ENCODE measurements around the gene CD276. TPM values are rescaled to one million over a fixed set of nuclear protein-coding genes. Genes with fewer than 3 reads are reported as not detected.

The CD276 gene
- polyA plus RNA-seq, 4 donors: 152 to 191 (median 176) TPM

- DNase-seq (ENCODE audit: low read depth in 4 of 4, low spot score in 2 of 4): no peak
Measured at GRCh38 chr15:73760330-73761329, 76.4 kb downstream of the CD276 start.

GRCh38 chr15:73763931-73764330 is 79.7 kb downstream of the CD276 start:
- DNase-seq (ENCODE audit: low read depth in 4 of 4, low spot score in 2 of 4): no peak

Other genes with a start within 250 kb of the CD276 start
- under 1 TPM in 1 of 4 donors, not detected in 3; 0.18 TPM for gene REC114, start 241.2 kb upstream of the CD276 start, polyA plus RNA-seq (ENCODE audit: insufficient read length in 4 of 4)
- gene NPTN, start 51.0 kb upstream of the CD276 start, polyA plus RNA-seq (ENCODE audit: insufficient read length in 4 of 4): 100 to 1,000 TPM; 175 to 196 (median 185) TPM
- 10 to 100 TPM; 14.3 to 28.0 (median 24.7) TPM for gene INSYN1, start 69.0 kb downstream of the CD276 start, polyA plus RNA-seq (ENCODE audit: insufficient read length in 4 of 4)
- not detected for gene TBC1D21, start 189.2 kb downstream of the CD276 start, polyA plus RNA-seq (ENCODE audit: insufficient read length in 4 of 4)
- 10 to 100 TPM; 72.6 to 86.1 (median 81.9) TPM for gene LOXL1, start 242.1 kb downstream of the CD276 start, polyA plus RNA-seq (ENCODE audit: insufficient read length in 4 of 4)

All from left renal cortex interstitium (tissue), 4 donors.